ENCODE results near the gene PLA2G2C.

DNA sequence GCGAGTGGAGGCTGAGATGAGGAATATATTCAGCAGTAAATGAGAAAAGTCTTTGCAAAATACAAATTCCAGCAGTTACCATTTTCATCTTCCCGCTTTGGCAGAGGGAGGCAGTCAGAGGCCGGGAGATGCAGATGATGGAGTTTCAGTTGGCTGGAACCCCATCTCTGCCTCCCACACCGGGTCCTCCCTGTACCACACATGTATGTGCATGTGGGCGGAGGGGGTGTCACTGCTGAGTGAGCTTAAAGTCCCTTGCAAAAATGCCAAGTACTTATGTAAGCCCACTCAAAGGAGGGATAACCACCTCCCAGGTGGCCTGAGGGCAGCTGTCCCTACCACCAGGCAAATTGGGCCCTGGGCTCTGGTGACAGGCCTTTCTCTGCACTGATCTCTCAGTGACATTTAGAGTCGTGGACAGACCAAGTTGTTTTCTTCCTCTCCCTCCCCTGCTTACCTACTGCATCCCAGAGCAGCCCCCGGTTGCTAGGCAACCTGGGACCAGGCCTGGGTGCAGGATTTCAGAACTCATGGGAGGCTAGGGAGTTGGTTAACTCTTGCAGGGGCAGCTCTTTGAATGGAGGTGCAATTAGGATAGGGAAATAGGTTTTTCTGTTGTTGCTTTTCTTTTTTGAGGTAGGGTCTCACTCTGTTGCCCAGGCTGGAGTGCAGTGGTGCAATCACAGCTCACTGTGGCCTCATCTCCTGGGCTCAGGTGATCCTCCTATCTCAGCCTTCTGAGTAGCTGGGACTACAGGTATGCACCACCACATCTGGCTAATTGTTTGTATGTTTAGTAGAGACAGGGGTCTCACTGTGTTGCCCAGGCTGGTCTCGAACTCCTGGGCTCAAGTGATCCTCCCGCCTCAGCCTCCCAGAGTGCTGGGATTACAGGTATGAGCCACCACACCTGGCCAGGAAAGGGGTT is 17.5 kb downstream of the PLA2G2C start:
- no peak for TF ChIP-seq EZH2 (IDR thresholded peaks at IDR 0.05; ENCODE audit: borderline replicate concordance, insufficient read depth, low read depth, low read length, poor library complexity, severe bottlenecking)
- TF ChIP-seq, protein P1, sequence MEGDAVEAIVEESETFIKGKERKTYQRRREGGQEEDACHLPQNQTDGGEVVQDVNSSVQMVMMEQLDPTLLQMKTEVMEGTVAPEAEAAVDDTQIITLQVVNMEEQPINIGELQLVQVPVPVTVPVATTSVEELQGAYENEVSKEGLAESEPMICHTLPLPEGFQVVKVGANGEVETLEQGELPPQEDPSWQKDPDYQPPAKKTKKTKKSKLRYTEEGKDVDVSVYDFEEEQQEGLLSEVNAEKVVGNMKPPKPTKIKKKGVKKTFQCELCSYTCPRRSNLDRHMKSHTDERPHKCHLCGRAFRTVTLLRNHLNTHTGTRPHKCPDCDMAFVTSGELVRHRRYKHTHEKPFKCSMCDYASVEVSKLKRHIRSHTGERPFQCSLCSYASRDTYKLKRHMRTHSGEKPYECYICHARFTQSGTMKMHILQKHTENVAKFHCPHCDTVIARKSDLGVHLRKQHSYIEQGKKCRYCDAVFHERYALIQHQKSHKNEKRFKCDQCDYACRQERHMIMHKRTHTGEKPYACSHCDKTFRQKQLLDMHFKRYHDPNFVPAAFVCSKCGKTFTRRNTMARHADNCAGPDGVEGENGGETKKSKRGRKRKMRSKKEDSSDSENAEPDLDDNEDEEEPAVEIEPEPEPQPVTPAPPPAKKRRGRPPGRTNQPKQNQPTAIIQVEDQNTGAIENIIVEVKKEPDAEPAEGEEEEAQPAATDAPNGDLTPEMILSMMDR (IDR thresholded peaks at IDR 0.05) = no peak

Data from B cell (primary cell).